A549 (cell line): ENCODE measurements around the gene GOT1.

Experiments used
- JUN ChIP-seq, 2 experiments: fragments of >200 bp; sonication (Bioruptor Twin); formaldehyde crosslinking; IDR thresholded peaks; 2 replicates in 1 of 2; 3 replicates in 1 of 2; pipeline ENCODE4 v1.6.1; 2016 to 2017
- JUNB ChIP-seq: fragments of >200 bp; sonication (Bioruptor Twin); formaldehyde crosslinking; IDR thresholded peaks from 2 replicates; pipeline ENCODE4 v1.6.1; 2016
- KDM5A ChIP-seq: fragments of 200-600 bp; sonication (generic); IDR thresholded peaks from 2 replicates; pipeline ENCODE4 v1.6.1; 2016; ENCODE audit warnings: antibody characterized with exemption, mild to moderate bottlenecking
- POLR2A ChIP-seq: IDR thresholded peaks from 2 replicates; pipeline ENCODE4 v1.6.1; 2012; ENCODE audit warnings: mild to moderate bottlenecking, low read length
- RFX5 ChIP-seq: fragments of 450-650 bp; IDR thresholded peaks from 2 replicates; pipeline ENCODE4 v1.7.1; 2014; ENCODE audit warnings: antibody characterized with exemption, mild to moderate bottlenecking, moderate library complexity
- TF ChIP-seq, protein P1 (sequence below): fragments of >200 bp; sonication (Bioruptor Twin); formaldehyde crosslinking; IDR thresholded peaks from 3 replicates; pipeline ENCODE4 v1.5.1; 2016

DNA sequence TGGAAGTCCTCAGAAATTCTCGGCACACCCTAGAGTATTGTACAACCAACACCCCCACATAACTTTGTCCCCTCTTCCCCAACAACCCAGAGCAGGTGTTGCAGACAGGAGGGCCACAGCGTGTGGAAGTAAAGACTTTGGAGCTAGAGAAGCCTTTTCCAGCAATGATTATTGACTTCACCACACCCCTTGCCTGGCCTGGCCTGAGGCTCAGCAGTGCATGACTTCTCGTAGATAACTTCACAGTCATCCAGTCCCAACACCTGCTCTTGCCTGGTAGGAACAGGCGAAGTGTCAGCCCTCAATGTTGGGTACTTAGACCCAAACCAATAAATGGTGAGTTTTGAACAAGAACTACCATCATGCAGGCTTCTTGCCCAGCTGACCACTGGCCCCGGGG, 36.7 kb downstream of the GOT1 start:
- TF ChIP-seq, protein P1, sequence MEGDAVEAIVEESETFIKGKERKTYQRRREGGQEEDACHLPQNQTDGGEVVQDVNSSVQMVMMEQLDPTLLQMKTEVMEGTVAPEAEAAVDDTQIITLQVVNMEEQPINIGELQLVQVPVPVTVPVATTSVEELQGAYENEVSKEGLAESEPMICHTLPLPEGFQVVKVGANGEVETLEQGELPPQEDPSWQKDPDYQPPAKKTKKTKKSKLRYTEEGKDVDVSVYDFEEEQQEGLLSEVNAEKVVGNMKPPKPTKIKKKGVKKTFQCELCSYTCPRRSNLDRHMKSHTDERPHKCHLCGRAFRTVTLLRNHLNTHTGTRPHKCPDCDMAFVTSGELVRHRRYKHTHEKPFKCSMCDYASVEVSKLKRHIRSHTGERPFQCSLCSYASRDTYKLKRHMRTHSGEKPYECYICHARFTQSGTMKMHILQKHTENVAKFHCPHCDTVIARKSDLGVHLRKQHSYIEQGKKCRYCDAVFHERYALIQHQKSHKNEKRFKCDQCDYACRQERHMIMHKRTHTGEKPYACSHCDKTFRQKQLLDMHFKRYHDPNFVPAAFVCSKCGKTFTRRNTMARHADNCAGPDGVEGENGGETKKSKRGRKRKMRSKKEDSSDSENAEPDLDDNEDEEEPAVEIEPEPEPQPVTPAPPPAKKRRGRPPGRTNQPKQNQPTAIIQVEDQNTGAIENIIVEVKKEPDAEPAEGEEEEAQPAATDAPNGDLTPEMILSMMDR: no peak
- TF ChIP-seq KDM5A (no peak), RFX5 (no peak), POLR2A (no peak), JUNB (no peak), JUN (IDR thresholded peaks at IDR 0.05) (no peak)
